Muscle layer of duodenum (tissue), 2 donors: ENCODE measurements around the gene ZBTB7A.

Experiments used
- H3K27ac ChIP-seq: one replicate; pipeline ENCODE4 v1.7.0; 2013; ENCODE audit warnings: mild to moderate bottlenecking, low read length
- H3K27me3 ChIP-seq: one replicate; pipeline ENCODE4 v1.7.0; 2013; ENCODE audit warnings: low read depth, mild to moderate bottlenecking, control low read depth, low read length
- H3K36me3 ChIP-seq, 2 donors: one replicate each; pipeline ENCODE4 v1.7.0; 2013; ENCODE audit warnings: low read length in 2 of 2, control low read depth in 1 of 2, mild to moderate bottlenecking in 1 of 2; ENCODE audit not compliant: insufficient read depth in 2 of 2, control insufficient read depth in 1 of 2
- H3K4me1 ChIP-seq, 2 donors: one replicate each; pipeline ENCODE4 v1.7.0; 2013; ENCODE audit warnings: low read length in 2 of 2, mild to moderate bottlenecking in 2 of 2, control low read depth in 1 of 2, moderate library complexity in 1 of 2; ENCODE audit not compliant: insufficient read depth in 2 of 2, control insufficient read depth in 1 of 2
- H3K4me3 ChIP-seq, 2 donors: one replicate each; pipeline ENCODE4 v1.7.0; 2013; ENCODE audit warnings: low read length in 2 of 2, low read depth in 1 of 2, mild to moderate bottlenecking in 1 of 2
- H3K9me3 ChIP-seq, 2 donors: one replicate each; pipeline ENCODE4 v1.7.0; 2013; ENCODE audit warnings: low read length in 2 of 2, control low read depth in 1 of 2, mild to moderate bottlenecking in 1 of 2; ENCODE audit not compliant: control insufficient read depth in 1 of 2
- donor health status: healthy.

Gene ZBTB7A

DNA sequence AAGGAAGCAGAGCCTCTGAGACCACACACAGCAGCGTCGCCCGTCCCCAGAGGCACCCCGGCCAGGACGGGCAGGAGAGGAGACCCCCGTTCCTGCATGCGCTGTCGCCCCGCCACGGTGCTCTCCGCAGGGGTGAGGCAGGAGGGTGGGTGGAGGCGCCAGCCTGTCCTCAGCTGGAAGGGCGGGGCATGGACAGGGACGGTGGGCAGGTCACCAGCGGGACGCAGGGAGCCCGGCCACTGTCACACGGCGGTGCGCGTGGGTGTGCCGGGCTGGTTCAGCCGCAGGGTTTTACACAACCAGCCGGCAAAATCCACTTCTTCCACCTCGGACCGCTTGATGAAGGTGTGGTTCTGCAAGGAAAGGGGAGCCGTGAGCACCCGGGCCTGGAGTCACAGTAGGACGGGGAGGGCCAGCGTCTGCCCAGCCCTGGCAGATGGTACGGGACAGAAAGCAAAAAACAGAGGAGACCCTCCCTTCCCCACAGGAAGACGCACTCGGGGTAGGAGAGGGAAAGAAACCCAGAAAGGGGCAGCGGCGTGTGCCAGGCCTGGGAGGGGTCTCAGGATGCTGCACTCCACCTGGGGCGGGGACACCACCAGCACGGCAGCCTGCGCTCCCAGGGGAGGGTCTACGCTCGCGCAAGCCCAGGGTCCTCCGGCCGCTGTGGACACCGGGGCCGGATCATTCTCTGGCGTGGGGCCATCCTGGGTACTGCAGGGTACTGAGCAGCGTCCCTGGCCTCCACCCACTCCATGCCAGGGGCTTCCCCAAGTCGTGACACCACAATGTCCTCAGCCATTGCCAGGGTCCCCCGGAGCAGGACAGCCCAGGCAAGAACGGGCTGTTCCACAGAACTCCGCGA lies 23.9 kb upstream of the ZBTB7A start:
- peaks cover 0 to 56% of the 10 kb centered on the region in 2 donors for H3K36me3 ChIP-seq
- no peak overlapping the region for H3K27ac ChIP-seq
- no peaks in the 10 kb centered on the region for H3K4me1 ChIP-seq
- no peaks in the 10 kb centered on the region for H3K27me3 ChIP-seq
- H3K9me3 ChIP-seq: no peaks in the 10 kb centered on the region
- H3K4me3 ChIP-seq: no peak overlapping the region

DNA sequence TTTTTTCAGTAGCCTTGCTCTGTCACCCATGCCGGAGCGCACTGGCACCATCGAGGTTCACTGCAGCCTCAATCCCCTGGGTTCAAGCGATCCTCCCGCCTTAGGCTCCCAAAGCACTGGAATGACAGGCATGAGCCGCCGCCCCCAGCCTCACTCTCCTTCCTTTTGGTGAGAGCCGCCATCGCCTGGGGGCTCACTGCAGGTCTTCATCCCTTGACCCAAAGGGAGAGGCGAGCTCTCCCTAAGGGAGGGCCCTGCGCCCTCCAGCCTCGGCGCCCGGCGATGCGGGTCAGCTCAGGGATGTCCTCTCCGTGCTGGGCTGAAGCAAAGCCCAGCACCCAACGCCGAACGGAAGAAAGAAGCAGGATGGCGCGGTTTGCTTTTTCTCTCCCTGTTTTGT lies 23.2 kb upstream of the ZBTB7A start:
- H3K36me3 ChIP-seq: peaks cover 0 to 50% of the 10 kb centered on the region in 2 donors
- H3K4me1 ChIP-seq: no peaks in the 10 kb centered on the region
- H3K27me3 ChIP-seq: no peaks in the 10 kb centered on the region
- no peak overlapping the region for H3K4me3 ChIP-seq
- no peaks in the 10 kb centered on the region for H3K9me3 ChIP-seq
- H3K27ac ChIP-seq: no peak overlapping the region

DNA sequence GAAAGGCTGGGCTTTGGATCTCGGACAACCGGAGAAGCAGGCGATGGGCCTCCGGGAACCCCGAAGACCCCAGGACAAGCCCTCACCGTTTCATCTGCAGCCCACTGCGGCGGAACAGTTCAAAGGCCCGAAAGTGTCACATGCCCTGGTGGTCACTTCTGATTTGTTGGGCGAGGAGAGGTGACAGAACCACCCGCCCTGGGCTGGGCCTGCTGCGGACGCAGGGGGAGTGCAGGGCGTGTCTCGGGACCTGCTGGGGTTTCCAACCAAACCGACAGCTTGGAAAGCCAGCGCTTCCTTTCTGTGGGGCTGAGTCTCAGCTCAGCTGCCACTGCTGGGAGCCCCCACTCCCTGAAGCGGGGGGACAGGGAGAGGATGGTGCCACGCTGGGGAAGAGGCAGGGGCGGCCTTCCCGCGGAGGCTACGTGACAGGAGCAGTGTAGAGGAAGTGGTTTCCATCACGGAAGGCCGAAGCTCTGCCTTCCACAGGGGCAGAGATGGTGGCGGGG lies 22.8 kb upstream of the ZBTB7A start:
- Histone ChIP-seq H3K36me3 (peaks cover 0 to 45% of the 10 kb centered on the region in 2 donors), H3K27ac (no peak overlapping the region), H3K27me3 (no peaks in the 10 kb centered on the region), H3K4me3 (no peak overlapping the region), H3K9me3 (no peaks in the 10 kb centered on the region), H3K4me1 (no peaks in the 10 kb centered on the region)

DNA sequence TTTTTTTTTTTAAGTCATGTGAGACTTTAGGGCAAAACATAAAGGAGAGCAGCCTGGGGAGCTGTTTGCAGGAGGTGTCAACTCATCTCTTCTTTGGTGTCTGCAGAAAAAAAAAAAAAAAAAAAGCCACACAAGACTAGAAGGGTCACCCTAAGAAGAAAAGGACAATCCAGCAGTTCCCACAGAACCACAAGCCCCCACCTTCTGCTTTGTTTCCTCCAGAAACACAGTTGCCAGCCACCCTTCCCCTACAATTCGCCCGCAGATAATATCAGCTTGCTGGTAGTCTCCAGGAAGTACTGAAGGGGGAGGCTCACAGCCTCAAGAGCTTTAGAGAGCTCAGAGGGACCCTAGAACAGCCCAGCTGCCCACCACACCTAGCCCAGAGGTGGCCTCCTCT lies 22.3 kb upstream of the ZBTB7A start:
- H3K36me3 ChIP-seq: peaks cover 0 to 40% of the 10 kb centered on the region in 2 donors
- H3K27ac ChIP-seq: no peak overlapping the region
- H3K4me1 ChIP-seq: peaks cover 0 to 3% of the 10 kb centered on the region in 2 donors
- H3K4me3 ChIP-seq: no peak overlapping the region
- no peaks in the 10 kb centered on the region for H3K27me3 ChIP-seq
- no peaks in the 10 kb centered on the region for H3K9me3 ChIP-seq

DNA sequence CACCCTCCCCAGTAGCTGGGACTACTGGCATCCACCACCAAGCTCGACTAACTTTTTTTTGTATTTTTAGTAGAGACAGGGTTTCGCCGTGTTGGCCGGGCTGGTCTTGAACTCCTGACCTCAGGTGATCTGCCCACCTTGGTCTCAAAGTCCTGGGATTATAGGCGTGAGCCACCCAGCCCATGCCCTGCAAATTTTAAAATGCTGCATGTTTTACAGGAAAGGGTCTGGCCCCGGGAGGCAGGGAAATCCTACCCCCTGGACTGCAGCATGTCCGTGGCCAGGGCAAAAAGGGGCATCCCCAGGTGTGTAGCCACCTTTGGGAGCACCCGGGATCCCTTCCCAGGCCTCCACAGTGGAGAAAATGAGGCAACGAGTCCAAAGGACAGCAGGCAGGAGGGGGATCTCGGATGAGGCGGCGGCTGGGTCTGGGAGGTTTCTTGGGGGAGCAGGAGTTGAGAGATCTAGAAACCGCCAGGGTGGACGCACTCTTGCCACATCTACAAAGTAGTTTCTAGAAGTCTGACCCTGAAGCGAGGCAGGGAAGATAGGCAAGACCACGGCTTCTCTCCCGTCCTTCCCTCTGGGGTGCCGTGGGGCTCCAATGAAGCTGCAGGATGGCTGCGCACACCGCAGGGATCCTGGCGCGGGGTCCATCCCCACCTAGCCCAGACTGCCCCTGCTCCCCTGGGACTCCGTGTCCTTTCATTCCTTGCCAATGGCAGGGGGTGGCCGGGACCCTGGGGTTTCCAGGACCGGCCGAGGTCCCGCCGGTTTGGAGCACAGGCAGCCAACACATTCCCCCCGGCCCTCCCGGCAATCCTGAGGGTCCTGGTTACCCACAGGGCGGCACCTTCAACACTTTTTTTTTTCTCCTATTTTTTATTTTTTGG lies 21.3 kb upstream of the ZBTB7A start:
- H3K4me1 ChIP-seq: peaks cover 0 to 6% of the 10 kb centered on the region in 2 donors

DNA sequence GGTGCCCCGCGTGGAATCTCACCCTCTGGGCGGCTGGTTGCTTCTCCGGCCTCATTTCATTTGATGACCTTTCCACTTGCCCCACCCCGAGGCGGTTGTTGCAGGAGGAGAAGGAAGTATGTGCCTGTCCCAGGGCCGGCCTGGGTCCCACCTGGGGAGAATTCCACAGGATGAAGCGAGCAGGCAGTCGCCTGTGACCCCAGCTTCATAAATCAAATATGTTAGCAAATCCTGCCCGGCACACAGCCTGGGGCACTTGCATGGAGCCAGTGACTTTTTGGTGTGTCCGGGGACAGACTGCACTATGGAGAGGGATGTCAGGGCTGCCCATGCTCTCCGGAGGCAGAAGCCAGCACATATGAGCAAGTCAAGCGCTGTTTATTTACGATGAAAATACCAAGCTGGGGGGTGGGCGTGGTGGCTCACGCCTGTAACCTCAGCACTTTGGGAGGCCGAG lies 19.7 kb upstream of the ZBTB7A start:
- Histone ChIP-seq H3K4me1 (peaks cover 0 to 6% of the 10 kb centered on the region in 2 donors), H3K36me3 (peaks cover 0 to 24% of the 10 kb centered on the region in 2 donors), H3K4me3 (no peak overlapping the region), H3K27me3 (no peaks in the 10 kb centered on the region), H3K27ac (no peak overlapping the region), H3K9me3 (no peaks in the 10 kb centered on the region)

More for the DNA sequence above, 21.3 kb upstream of the ZBTB7A start:
- H3K36me3 ChIP-seq: peaks cover 0 to 31% of the 10 kb centered on the region in 2 donors
- no peak overlapping the region for H3K27ac ChIP-seq
- H3K9me3 ChIP-seq: no peaks in the 10 kb centered on the region
- H3K27me3 ChIP-seq: no peaks in the 10 kb centered on the region
- H3K4me3 ChIP-seq: no peak overlapping the region

DNA sequence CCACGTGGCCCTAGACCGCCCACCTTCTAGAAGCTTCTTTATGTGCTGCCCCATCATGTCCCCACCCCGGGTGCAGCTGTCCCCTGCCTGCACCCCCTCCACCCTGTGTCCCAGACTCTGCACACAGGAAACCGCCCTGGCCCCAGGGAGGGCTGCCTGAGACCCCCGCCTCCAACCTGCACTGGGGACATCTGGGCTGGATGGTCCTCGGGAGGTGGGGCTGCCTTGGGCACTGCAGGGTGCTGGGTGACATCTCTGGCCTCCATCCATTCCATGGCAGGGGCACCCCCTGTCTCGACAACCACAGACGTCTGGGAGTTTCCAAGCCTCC lies 17.8 kb upstream of the ZBTB7A start:
- Histone ChIP-seq H3K27ac (no peak overlapping the region), H3K4me1 (peaks cover 0 to 6% of the 10 kb centered on the region in 2 donors), H3K4me3 (peak overlapping the region in 1 of 2 donors; percentile 26), H3K36me3 (peaks cover 0 to 9% of the 10 kb centered on the region in 2 donors), H3K9me3 (no peaks in the 10 kb centered on the region), H3K27me3 (no peaks in the 10 kb centered on the region)

DNA sequence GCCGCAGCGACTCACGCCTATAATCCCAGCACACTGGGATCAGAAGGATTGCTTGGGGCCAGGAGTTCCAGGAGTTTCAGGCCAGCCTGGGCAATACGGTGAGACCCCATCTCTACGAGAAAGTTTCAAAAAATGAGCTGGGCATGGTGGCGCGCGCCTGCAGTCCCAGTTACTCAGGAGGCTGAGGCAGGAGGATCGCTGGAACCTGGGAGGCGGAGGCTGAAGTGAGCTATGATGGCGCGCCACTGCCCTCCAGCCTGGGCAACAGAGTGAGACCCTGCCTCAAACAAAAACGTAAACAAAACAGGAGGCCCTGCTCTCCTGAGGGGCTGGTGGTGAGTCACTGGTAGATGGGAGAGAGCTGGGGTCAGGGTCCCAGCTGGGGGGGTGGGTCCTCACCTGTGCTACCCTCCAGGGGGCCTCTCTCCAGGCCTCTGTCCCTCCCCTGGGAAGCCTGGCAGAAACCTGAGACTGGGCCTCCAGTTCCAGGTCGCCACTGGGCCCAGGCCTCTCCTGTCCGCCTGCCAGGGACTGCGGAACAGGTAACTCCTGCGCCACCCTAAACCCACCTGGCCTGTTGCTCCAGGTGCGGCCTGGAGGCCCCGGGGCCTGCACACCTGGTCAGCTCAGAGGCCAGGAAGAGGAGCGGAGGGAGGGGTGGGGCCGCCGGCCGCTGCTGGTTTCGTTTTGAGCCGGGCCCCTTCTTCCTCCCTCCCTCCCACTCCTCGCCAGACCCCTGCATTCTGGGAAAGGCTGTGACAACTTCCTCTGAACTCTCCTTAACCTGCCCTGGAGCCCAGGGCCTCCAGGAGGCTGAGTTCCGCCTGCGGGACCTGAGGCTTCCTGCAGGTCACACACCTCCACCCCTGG lies 17.2 kb upstream of the ZBTB7A start:
- Histone ChIP-seq H3K27me3 (no peaks in the 10 kb centered on the region), H3K36me3 (peaks cover 0 to 4% of the 10 kb centered on the region in 2 donors), H3K27ac (no peak overlapping the region), H3K9me3 (no peaks in the 10 kb centered on the region), H3K4me3 (peak overlapping the region in 1 of 2 donors; percentile 26), H3K4me1 (peaks cover 0 to 6% of the 10 kb centered on the region in 2 donors)

DNA sequence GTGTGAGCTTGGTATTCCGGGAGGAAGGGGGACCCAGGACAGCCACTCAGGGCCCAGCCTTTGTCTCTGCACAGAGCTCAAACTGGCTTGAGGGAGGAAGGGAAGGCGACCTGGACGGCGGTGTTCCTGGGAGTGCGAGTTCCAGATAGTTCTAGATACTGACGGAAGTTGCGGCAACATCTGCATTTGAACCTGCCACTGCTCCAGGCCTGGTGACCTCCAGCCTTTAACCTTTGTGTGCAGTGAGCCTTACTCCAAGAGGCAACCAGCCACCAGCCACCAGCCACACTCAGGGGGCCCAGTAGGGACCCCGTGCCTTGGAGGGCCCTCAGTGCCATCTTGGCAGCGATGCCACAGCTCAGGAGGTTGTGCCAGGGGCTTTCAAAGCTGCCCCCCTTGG lies 15.5 kb upstream of the ZBTB7A start:
- Histone ChIP-seq H3K4me1 (peaks cover 5 to 17% of the 10 kb centered on the region in 2 donors), H3K9me3 (no peaks in the 10 kb centered on the region), H3K27ac (no peak overlapping the region), H3K36me3 (no peaks in the 10 kb centered on the region), H3K27me3 (no peaks in the 10 kb centered on the region), H3K4me3 (no peak overlapping the region)

DNA sequence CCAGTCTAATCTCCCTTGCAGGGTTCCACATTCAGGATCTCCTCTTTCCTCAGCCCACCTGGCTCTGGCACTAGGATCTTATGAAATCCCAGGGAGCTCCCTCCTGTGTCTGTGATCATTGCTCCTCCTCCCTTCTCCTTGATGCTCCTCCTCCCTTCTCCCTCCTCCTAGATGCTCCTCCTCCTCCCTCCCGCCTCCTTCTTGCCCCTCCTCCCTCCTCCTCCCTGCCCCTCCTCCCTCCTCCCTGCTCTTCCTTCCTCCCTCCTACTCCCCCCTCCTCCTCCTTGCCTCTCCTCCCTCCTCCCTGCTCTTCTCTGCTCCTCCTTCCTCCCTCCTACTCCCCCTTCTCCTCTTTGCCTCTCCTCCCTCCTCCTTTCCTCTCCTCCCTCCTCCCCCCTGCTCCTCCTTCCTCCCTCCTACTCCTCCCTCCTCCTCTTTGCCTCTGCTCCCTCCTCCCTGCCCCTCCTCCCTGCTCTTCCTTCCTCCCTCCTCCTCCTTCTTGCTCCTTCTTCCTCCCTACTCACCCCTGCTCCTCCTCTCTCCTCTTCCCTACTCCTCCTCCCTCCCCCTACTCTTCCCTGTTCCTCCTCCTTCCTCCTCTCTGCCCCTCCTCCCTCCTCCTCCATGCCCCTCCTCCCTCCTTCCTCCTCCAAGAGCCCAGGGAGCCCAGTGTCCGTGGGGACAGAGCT lies 14.9 kb upstream of the ZBTB7A start:
- Histone ChIP-seq H3K4me3 (no peak overlapping the region), H3K4me1 (peaks cover 5 to 21% of the 10 kb centered on the region in 2 donors), H3K9me3 (no peaks in the 10 kb centered on the region), H3K27ac (no peak overlapping the region), H3K27me3 (no peaks in the 10 kb centered on the region), H3K36me3 (no peaks in the 10 kb centered on the region)
